T-helper 22 cell (primary cell): ENCODE results near the gene RHBDL2.
"Not testable (repeated sequence)": the region's sequence is repeated elsewhere in the genome, so short reads cannot be mapped to it uniquely, and the experiment has no call there.

Source experiments
- DNase-seq: peaks from one replicate; pipeline ENCODE4 v3.0.0-alpha.2; 2020; ENCODE audit warnings: low read depth

RHBDL2 gene, protein sequence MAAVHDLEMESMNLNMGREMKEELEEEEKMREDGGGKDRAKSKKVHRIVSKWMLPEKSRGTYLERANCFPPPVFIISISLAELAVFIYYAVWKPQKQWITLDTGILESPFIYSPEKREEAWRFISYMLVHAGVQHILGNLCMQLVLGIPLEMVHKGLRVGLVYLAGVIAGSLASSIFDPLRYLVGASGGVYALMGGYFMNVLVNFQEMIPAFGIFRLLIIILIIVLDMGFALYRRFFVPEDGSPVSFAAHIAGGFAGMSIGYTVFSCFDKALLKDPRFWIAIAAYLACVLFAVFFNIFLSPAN

DNA sequence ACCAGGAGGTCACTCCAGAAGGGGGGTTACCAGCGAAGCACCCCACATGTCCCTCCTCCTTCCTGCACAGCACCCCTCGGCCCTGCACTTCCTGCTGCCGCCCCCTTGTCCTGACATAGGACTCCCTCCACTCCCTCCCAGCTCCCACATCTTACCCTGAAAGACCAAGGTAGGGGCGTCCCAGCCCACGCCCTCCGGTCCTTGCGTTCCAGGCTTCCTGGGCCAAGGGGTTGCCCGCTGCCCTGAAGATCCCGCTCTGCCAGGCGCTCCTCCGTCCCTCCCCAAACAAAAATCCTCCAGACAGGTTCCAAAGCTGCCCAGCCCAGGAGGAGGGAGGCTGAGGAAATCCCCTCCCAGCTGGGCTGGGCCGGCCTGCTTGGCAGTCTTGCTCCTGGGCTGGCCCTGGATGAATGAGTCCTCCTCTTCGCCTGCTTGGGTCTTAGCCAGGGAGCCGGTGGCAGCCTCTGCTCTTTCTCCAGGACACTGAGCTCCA lies at the start of gene RHBDL2:
Gene RHBDL2, minus strand, starts transcription at position 304 of the 493 bp plus-strand sequence. CDS start 22,618 bp downstream, outside the sequence.
- DNase-seq, result no peak

DNA sequence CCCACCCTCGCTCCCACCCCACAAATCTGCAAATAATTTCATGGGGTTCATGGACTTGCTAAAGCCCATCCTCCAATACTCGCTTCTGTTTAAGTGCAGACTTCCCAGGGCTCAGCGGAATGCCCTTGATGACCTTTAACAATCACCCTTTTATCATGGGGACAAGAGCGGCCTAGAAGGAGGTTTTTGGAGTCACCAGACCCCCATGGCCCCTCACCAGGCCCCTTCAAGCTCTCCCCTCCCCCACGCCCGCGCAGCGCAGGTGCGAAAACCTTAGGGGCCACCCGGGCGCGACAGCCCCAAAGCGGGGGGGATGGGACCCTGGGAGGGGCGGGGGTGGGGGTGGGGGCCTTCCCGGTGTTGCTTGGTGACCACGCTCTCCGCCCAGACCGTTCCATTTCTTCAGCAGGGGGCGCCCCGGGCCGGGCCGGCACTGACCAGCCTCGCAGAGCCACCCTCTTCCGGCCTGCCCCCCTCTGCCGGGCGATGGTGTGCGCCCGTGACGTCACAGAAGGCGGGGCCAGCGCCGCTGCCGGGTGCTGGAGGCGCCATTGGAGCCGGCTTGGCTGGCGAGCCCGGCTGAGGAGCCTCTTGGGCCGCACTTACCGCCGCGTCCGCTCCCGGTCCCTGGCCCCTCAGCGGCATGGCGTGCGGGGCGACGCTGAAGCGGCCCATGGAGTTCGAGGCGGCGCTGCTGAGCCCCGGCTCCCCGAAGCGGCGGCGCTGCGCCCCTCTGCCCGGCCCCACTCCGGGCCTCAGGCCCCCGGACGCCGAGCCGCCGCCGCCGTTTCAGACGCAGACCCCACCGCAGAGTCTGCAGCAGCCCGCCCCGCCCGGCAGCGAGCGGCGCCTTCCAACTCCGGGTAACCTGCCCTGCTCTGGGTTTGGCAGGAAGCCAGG lies 49.4 kb upstream of the RHBDL2 start, which contains the start of gene AKIRIN1:
Gene AKIRIN1, plus strand, starts transcription at position 539 of the 900 bp plus-strand sequence. Its CDS starts 105 bp downstream, at position 644.
- DNase-seq, result peak; percentile 83

DNA sequence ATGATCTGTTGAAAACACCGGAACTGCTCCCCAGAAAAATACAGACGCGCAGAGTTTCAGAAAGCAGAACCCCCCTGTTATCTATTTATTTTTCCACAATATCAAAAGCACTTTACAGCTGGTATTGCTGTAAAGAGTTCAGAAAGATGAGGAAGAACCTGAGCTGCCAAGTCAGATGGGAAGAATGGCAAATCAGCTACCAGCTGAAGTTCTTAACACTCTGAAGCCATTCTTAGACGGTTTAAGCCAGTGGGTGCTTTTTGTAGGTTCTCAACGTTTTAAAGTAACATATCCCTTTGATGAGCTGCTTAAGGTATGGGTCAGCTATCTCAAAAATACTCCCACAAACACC lies 48.7 kb upstream of the RHBDL2 start:
- DNase-seq, result no peak

DNA sequence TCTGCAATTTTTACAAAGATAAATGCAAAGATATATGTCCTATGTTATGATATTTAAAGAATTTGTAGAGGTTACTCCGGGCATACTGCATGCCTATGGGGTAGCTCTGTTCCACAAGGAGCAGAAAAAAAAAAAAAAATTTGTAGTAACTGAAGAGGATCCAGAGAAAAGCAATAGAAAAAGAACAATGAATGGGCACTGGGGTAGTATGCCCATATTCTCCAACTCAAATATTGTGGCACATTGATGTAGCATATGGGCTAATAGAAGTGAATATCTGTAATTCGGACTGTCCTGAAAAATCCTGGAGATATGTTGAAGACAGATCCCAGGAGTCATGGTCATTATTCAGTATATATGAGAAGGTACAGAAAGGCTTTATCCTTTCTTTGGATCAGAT lies 48.3 kb upstream of the RHBDL2 start:
- no peak for DNase-seq

DNA sequence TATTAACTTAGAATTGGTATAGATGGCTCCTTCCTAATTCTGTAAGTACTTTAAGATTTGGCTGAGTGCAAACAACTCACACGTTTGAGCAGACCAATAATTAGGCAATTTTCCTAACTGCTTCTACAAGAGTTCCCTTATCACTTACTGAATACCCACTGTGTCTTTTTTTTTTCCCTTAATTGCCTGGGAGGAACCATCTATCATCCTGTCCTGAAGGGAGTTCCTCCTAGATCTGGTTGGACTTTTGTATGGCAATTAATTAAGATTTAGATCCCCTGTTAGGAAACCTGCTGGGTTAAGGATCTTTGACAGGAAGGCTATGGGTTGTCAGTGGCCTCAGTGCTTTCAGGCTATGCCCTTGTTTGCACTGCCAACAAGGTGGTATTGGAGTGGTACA lies 37.8 kb upstream of the RHBDL2 start:
- not testable (repeated sequence) for DNase-seq

DNA sequence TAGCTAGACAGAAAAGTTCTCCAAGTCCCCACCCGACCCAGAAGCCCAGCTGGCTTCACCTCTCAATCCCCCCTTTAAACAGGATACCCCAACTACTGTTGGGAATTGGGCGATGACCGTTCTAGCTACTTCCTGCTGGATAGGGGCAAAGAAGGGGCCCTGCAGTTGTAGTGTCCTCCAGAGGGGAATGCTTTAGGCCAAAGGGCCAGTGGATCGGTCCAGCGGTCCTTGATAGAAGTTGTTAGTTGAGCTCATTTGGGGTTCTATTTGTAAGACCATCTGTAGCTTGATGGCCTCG lies 36.6 kb upstream of the RHBDL2 start:
- DNase-seq, result not testable (repeated sequence)

DNA sequence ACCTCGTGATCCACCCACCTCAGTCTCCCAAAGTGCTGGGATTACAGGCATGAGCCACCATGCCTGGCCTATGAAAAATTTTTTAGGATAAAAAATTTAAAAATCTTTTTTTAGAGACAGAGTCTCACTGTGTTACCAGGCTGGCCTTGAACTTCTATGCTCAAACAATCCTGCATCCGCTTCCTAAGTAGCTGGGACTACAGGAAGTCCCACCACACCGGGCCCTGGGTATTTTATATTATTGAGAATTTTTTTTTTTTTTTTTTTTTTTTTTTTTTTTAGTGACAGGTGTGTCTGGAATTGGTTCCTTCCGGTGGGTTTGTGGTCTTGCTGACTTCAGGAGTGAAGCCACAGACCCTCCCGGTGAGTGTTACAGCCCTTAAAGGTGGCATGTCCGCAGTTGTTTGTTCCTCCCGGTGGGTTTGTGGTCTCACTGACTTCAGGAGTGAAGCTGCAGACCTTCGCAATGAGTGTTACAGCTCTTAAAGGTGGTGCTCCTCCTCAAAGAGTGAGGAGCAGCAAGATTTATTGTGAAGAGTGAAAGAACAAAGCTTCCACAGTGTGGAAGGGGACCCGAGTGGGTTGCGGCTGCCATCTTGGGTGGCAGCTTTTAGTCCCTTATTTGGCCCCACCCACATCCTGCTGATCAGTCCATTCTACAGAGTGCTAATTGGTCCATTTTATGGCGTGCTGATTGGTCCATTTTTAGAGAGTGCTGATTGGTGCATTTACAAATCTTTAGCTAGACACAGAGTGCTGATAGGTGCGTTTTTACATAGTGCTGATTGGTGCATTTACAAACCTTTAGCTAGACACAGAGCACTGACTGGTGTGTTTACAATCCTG lies 36.0 kb upstream of the RHBDL2 start:
- DNase-seq, result peak; percentile 77

DNA sequence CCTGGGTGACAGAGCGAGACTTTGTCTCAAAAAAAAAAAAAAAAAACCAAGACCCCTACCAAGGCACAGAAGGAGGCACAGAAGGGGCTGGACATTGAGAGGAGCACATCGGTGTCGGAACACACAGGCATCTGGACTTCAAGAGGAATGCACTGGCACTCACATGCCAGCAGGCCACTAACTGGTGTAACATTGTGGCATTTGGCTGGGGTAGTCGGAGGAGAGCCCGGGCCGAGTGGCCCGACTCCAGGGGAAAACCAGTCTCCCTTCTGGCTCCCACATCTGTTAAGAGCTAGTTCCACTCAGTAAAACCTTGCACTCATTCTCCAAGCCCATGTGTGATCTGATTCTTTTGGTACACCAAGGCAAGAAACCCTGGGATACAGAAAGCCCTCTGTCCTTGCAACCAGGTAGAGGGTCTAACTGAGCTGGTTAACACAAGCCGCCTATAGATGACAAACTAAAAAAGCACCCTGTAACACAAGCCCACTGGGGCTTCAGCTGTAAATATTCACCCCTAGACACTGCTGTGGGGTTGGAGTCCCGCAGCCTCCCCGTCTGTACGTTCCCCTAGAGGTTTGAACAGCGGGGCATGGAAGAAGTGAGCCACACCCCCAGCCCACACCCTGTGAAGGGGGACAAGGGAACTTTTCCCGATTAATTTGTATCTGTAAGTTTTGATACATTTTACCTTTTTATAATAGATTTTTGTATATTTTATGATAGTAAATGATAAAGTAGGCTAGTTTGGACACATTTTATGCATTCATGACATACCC lies 32.2 kb upstream of the RHBDL2 start:
- no peak for DNase-seq

DNA sequence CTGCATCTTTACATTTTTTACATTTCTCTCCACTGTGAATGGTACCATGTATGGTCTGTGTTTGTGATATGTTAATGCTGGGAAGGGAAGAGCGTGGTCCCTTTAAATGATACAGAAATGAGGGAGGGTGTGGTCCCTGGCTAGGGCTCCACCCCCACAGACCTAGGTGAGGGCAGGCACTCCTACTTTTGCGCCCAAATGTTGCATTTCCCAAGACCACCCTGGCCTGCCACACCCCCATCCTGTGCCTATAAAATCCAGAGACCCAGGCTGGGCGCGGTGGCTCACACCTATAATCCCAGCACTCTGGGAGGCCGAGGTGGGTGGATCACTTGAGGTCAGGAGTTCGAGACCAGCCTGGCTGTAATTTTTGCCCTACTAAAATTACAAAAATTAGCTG lies 31.5 kb upstream of the RHBDL2 start:
- not testable (repeated sequence) for DNase-seq

DNA sequence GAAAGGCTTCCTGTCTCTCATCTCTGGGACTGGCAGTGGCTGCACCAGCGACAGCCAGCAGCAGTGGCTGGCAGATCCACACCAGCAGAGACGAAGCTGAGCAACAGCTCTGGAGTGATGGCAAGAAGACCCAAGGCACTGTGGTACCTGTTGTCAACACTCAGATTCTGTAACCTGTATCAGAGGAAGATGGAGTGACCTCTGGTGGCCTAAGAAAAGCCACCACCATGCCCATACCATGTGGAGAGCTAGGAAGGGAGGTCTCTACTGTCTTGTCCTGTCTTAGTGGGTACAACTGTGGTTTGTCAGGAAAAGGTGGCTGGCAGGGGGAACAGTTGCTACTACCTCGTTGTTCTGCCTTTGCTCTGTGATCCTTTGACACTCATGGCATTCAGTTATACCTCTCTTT lies 22.5 kb upstream of the RHBDL2 start:
- no peak for DNase-seq

DNA sequence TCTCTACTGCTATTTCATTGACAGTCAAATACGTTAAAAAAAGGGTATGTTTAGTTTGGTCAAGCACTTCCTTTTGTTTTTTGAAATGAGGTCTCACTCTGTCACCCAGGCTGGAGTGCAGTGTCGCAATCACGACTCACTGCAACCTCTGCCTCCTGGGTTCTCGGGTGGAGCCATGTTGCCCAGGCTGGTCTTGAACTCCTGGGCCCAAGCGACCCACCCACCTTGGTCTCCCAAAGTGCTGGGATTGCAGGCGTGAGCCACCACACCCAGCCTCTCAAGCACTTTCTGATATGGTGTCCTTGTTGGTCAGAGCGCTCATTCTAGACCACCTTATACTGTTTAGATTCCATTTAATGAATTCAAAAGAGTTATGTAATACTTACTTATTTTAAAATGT lies 20.9 kb upstream of the RHBDL2 start:
- no peak for DNase-seq

DNA sequence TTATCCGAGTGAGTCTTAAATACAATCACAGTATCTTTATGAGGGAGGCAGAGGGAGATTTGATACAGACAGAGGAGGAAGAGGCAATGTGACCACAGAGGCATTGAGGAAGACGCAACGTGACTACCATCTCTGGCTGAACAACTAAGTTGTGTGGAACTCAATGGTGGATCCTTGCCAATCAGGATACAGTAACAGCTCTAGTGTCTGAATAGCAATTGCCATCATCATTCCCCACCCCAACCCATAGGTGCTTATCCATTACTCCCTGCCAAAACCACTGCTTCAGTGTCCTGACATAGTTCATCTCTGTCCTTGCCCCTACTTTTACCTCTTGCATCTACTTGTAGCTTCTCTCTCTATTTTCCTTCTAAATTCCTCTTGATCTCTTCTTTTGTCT lies 20.5 kb upstream of the RHBDL2 start:
- no peak for DNase-seq

DNA sequence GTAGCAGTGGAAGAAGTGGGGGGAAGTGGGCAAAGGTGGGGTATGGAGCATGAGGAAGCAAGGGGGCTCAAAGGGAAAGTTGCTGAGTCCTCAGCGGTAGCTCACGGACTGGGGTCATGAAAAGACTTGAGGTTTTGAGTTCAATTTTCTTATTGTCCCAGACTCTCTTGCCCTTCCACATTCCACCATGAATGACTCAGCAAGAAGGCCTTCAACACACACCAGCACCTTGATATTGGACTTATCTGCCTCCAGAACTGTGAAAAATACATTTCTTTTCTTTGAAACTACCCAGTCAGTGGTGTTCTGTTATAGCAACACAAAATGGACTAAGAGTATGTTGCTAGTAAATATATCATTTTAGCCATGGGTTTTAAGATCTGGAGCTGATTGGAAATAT lies 17.3 kb upstream of the RHBDL2 start:
- DNase-seq, result no peak

DNA sequence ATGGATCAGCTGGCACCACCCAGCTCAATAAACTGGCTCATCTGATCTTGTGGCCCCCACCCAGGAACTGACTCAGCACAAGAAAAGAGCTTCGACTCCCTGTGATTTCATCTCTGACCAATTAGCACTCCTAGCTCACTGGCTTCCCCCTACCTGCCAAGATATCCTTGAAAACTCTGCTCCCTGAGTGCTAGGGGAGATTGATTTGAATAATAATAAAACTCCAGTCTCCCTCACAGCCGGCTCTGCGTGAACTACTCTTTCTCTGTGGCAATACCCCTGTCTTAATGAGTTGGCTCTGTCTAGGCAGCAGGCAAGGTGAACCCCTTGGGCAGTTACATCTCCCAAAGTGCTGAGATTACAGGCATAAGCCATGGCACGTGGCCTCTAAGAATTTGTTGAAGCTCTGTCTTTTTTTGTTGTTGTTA lies 11.8 kb upstream of the RHBDL2 start:
- DNase-seq, result no peak

DNA sequence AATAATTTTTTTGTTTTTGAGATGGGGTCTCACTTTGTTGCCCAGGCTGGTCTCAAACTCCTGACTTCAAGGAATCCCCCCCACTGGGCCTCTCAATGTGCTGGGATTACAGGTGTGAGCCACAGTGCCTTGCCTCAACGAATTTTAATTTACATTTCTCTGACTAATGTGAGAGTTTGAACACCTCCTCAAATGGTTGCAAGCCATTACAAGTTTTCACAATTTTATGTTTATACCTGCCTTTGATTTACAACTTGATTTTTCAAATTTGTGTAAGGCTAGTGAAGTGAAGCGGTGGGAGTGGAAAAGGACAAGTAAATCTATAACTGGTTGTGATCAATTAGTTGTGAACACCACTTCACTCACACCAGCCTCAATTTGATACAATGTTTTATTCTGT lies 8.9 kb upstream of the RHBDL2 start:
- no peak for DNase-seq

DNA sequence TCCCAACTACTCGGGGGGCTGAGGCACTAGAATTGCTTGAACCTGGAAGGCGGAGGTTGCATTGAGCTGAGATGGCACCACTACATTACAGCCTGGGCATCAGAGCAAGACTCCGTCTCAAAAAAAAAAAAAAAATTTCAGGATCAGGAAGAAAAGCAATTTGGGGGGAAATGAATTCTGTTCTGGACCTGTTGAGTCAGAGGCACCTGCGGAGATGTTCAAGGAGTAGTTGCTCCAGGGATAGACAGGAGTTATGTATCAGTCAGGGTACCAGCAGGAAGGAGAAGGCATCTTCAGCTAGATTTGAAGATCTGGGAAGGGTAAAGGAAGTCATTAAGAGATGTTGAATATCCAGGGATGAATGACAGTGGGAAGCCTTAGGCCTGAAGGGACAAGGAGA lies 2.9 kb upstream of the RHBDL2 start:
- DNase-seq, result no peak

DNA sequence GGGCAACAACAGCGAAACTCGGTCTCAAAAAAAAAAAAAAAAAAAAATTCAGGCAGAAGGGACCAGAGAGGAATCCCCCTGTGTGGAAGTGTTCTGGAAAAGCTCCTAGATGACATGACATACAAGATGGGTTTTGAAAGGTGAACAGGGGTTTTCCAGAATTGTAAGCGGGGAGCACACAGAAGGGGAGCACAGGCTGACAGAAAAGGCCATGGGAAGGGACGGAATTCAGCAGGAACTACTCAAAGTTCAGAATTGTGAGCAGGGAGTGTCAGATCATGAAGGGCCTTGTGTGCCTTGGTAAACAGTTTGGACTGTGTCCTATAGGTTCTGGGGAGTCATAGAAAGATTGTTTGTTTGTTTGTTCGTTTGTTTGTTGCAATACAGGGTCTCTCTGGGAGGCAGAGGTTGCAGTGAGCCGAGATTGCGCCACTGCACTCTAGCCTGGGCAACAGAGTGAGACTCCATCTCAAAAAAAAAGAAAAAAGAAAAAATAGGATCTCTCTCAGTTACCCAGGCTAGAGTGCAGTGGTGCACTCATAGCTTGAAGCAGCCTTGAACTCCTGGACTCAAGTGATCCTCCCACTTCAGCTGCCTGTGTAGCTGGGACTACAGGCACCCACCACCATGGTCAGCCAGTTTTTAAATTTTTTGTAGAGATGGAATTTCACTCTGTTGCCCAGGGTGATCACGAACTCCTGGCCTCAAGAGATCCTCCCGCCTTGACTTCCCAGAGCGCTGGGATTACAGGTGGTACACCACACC lies 1.2 kb upstream of the RHBDL2 start:
- no peak for DNase-seq

DNA sequence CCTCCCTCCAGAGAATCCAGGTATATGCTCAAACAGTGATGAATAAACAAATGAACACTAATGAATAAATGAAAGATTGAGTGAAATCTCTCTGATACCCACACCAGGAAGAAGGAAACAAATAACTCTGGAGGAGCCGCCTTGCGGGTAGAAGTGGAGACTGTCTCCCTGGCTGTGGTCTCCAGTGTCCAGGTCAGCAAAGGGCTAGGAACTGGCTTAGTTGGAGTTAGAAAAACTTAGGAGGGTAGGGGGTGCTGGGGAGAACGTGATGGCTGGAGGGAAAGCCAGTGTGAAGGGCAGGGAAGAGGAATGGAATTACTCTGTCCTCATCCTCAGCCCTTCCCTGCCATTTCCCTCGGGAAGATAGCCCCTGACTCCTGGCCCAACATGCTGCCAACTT lies 537 bp downstream of the RHBDL2 start:
- no peak for DNase-seq

DNA sequence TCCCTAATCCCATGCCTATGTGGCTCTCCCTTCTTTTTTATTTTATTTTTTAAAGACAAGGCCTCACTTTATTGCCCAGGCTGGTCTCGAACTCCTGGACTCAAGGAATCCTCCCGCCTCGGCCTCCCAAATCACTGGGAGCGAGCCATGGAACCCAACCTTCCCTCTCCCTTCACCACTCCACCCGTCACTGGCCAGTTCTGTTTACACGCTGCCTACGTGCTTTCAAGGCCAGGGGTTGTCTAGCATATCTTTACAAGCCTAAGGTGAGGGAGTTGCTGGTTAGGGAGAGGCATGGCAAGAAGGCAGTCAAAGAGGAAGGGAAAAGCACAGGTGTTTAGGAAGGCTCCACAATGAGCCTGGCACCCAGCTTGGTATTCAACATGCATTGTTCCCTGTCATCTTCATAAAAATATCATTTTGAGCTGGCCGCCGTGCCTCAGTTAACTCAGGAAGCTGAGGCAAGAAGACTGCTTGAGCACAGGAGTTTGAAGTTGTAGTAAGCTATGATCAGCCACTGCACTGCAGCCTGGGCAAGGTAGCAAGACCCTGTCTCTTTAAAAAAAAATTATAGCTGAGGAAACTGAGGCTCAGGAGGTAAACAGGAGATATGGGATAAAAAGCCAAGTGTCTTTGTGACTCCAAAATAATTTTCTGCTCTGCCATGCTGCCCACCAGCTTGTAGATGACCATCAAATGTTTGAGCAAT lies 1.1 kb downstream of the RHBDL2 start:
- DNase-seq, result no peak

DNA sequence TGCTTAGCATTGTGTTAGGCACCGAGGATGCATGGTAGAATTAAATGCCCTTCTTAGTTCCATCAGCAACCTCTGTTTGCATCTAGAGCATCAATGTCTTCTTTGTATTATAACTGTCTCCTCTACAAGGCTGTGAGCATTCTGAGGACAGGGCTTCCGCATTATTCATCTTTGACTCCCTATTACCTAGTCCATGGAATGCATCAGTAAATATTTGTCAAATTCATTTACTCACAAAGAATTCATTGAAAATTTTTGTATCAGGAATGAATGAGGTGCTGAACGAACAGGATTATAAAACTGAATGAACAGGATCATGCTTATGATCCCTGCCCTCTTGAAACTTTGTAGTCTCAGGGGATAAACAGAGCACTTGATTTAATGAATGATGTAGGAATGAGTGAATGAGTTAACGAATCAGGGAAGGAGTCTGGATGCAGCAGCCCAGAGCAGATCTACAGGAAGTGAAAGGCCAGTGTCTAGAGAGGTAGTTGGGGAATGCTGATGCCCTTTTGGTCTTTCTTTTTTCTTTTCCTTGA lies 2.8 kb downstream of the RHBDL2 start:
- DNase-seq, result no peak
